MM.1S (cell line): ENCODE measurements around the gene ZBTB6.

Experiments used
- CTCF ChIP-seq: fragments of 300-600 bp; sonication (generic); IDR thresholded peaks from 2 replicates; pipeline ENCODE4 v1.5.1; 2016; ENCODE audit warnings: antibody characterized with exemption, low read length, mixed read lengths
- EZH2 ChIP-seq: fragments of 300-600 bp; sonication (generic); optimal IDR thresholded peaks from 2 replicates; pipeline ENCODE3; 2017; ENCODE audit warnings: low read depth, mild to moderate bottlenecking, antibody characterized with exemption, low read length, mixed read lengths
- EZH2phosphoT487 ChIP-seq: fragments of 300-600 bp; sonication (generic); IDR thresholded peaks from 2 replicates; pipeline ENCODE4 v1.6.1; 2018; ENCODE audit warnings: antibody characterized with exemption, low read length

GRCh38 chr9:122931226-122932121, 18.4 kb upstream of the ZBTB6 start, which contains the start of gene ZBTB26:
- TF ChIP-seq EZH2, result no peak
- TF ChIP-seq CTCF, result no peak
- no peak for TF ChIP-seq EZH2phosphoT487
